Lung (tissue), 12 donors: ENCODE measurements around the gene LMO1. TPM values are rescaled to one million over a fixed set of nuclear protein-coding genes. Genes with fewer than 3 reads are reported as not detected.

Experiments
- ATAC-seq: fragments of 200-7000 bp; cut with Tn5 transposase; one replicate; pipeline ENCODE4 v1.9.1; 2020; ENCODE audit warnings: moderate number of reproducible peaks; ENCODE audit not compliant: insufficient read depth, low FRiP score
- DNase-seq, 3 donors: peaks; one replicate each; pipeline ENCODE4 v3.0.0-alpha.2; 2013 to 2017
- H3K27ac ChIP-seq, 2 donors: one replicate each; pipeline ENCODE4 v1.5.1; 2013; ENCODE audit warnings: mild to moderate bottlenecking in 2 of 2, moderate library complexity in 2 of 2, control low read depth in 1 of 2, inconsistent platforms in 1 of 2, low read depth in 1 of 2, low read length in 1 of 2
- H3K27me3 ChIP-seq, 3 donors: one replicate each; pipeline ENCODE4 v1.5.1; 2013; ENCODE audit warnings: low read length in 2 of 3; ENCODE audit not compliant: control insufficient read depth in 3 of 3, insufficient read depth in 3 of 3
- H3K36me3 ChIP-seq, 4 donors: one replicate each; pipeline ENCODE4 v1.5.1; 2013; ENCODE audit warnings: low read length in 4 of 4, mild to moderate bottlenecking in 1 of 4, moderate library complexity in 1 of 4; ENCODE audit not compliant: control insufficient read depth in 4 of 4, insufficient read depth in 4 of 4
- H3K4me1 ChIP-seq, 5 donors: one replicate each; pipeline ENCODE4 v1.5.1; 2013; ENCODE audit warnings: low read length in 5 of 5, mild to moderate bottlenecking in 2 of 5, moderate library complexity in 1 of 5; ENCODE audit not compliant: control insufficient read depth in 5 of 5, insufficient read depth in 5 of 5
- H3K4me3 ChIP-seq: one replicate; pipeline ENCODE4 v1.5.1; 2013; ENCODE audit warnings: mild to moderate bottlenecking, control low read depth, moderate library complexity
- H3K9ac ChIP-seq, 2 donors: one replicate each; pipeline ENCODE4 v1.5.1; 2013; ENCODE audit warnings: low read length in 2 of 2, control low read depth in 1 of 2; ENCODE audit not compliant: insufficient read depth in 1 of 2
- H3K9me3 ChIP-seq, 4 donors: one replicate each; pipeline ENCODE4 v1.5.1; 2013; ENCODE audit warnings: low read length in 3 of 4, mild to moderate bottlenecking in 1 of 4, moderate library complexity in 1 of 4; ENCODE audit not compliant: control insufficient read depth in 4 of 4, insufficient read depth in 3 of 4
- CTCF ChIP-seq: IDR thresholded peaks from 2 replicates; pipeline ENCODE4 v1.5.1; 2012; ENCODE audit warnings: mild to moderate bottlenecking; ENCODE audit errors: control extremely low read depth, extremely low read depth
- WGBS, 2 donors: extraction: QIAGEN DNeasy Blood & Tissue Kit; methylation state at CpG; one replicate each; pipeline ENCODE4 v1.1.7; 2013; 5-methylcytosine and 5-hydroxymethylcytosine counted together
- polyA plus RNA-seq, 2 donors: library from polyadenylated mRNA; stranded (reverse); fragments of 200-250 nt; gene quantifications; one replicate each; pipeline ENCODE4 v1.2.1, GENCODE V29; 2013
- total RNA-seq, 2 donors: library from RNA; depleted of rRNA in 1 of 2; stranded (reverse); fragments of >200 nt in 1 of 2; gene quantifications; one replicate each; pipeline ENCODE4 v1.2.1, GENCODE V29; 2014 to 2021
- donor health status: control.
- donor health status: control.
- donor health status: Bipolar disorder and iron deficiency.
- donor health status: healthy.
- donor health status: DM: yes; HTN: yes; CAD: no.

The LMO1 gene
- total and polyA plus RNA-seq, 4 donors = 0.26 to 0.34 TPM; not detected in 2

- H3K4me3 ChIP-seq = no peak overlapping the region
- WGBS, 2 donors = 61 to 75% methylated on average over 9 of the region's 9 CpGs
- TF ChIP-seq CTCF = no peak
- H3K36me3 ChIP-seq = no peaks in the 10 kb centered on the region
- H3K27ac ChIP-seq = no peak overlapping the region
- no peaks in the 10 kb centered on the region for H3K9me3 ChIP-seq
- H3K4me1 ChIP-seq = peaks cover 0 to 8% (median 2%) of the 10 kb centered on the region in 5 donors
- no peaks in the 10 kb centered on the region for H3K27me3 ChIP-seq
- DNase-seq (peak in 1 of 3 donors; percentile 14), ATAC-seq (no peak)
- H3K9ac ChIP-seq = no peak overlapping the region
Observed at GRCh38 chr11:8229299-8230177, 34.1 kb downstream of the LMO1 start.

- TF ChIP-seq CTCF = no peak
- Histone ChIP-seq H3K27ac (no peak overlapping the region), H3K4me3 (no peak overlapping the region), H3K36me3 (no peaks in the 10 kb centered on the region), H3K9me3 (no peaks in the 10 kb centered on the region), H3K4me1 (peaks cover 0 to 8% (median 2%) of the 10 kb centered on the region in 5 donors), H3K9ac (no peak overlapping the region), H3K27me3 (no peaks in the 10 kb centered on the region)
- ATAC-seq = no peak
- WGBS, 2 donors = 77 to 78% methylated on average over 7 of the region's 7 CpGs
- no peak for DNase-seq
Observed at GRCh38 chr11:8228231-8228630, 35.4 kb downstream of the LMO1 start.

- no peak for ATAC-seq
- no peaks in the 10 kb centered on the region for H3K9me3 ChIP-seq
- 90 to 93% methylated on average over 4 of the region's 4 CpGs for WGBS, 2 donors
- no peaks in the 10 kb centered on the region for H3K36me3 ChIP-seq
- no peak overlapping the region for H3K27ac ChIP-seq
- no peak for DNase-seq
- H3K27me3 ChIP-seq = no peaks in the 10 kb centered on the region
- no peak overlapping the region for H3K4me3 ChIP-seq
- peaks cover 0 to 8% (median 2%) of the 10 kb centered on the region in 5 donors for H3K4me1 ChIP-seq
- TF ChIP-seq CTCF = no peak
- H3K9ac ChIP-seq = no peak overlapping the region
Observed at GRCh38 chr11:8227156-8228152, 36.2 kb downstream of the LMO1 start.
